Cardiac fibroblast (primary cell): ENCODE data around the gene COBLL1.
A peak's percentile ranks its signal among the peaks of the same experiment; 100 is the strongest.

ENCODE experiments used
- DNase-seq, 2 donors: peaks; one replicate each; pipeline versions ENCODE4 v3.0.0 to v3.0.0-alpha.2; 2010; ENCODE audit warnings: low read depth in 2 of 2
- H3K4me3 ChIP-seq, 2 donors: replicated peaks in 1 of 2; 1 replicate in 1 of 2; 2 replicates in 1 of 2; pipeline ENCODE4 v1.5.1; 2011; ENCODE audit warnings: low read depth in 2 of 2, low read length in 2 of 2, mild to moderate bottlenecking in 2 of 2, moderate library complexity in 1 of 2
- TF ChIP-seq, protein P1 (sequence below): IDR thresholded peaks from one replicate; pipeline ENCODE4 v1.5.1; 2011; ENCODE audit warnings: low read depth, mild to moderate bottlenecking, low read length, inconsistent platforms

Gene COBLL1

DNA sequence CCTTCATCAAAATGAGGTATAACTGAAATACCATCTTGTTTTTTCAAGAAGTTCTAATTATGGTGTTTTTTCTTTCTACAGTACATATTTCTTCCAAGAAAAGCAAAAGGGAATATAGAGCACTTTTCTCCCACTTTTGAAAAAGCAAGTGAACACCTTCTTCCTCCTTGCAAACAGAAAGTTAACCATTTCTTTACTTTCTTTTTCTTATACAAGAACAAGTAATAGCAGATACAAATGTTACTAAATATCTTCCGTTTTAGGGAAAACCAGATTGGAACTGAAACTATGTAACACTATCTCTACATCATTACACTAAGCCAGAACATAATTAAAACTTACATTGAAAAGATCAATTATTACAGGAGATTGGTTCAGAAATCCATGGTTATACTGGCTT is 44.0 kb downstream of the COBLL1 start:
- DNase-seq = no peak
- TF ChIP-seq, protein P1, sequence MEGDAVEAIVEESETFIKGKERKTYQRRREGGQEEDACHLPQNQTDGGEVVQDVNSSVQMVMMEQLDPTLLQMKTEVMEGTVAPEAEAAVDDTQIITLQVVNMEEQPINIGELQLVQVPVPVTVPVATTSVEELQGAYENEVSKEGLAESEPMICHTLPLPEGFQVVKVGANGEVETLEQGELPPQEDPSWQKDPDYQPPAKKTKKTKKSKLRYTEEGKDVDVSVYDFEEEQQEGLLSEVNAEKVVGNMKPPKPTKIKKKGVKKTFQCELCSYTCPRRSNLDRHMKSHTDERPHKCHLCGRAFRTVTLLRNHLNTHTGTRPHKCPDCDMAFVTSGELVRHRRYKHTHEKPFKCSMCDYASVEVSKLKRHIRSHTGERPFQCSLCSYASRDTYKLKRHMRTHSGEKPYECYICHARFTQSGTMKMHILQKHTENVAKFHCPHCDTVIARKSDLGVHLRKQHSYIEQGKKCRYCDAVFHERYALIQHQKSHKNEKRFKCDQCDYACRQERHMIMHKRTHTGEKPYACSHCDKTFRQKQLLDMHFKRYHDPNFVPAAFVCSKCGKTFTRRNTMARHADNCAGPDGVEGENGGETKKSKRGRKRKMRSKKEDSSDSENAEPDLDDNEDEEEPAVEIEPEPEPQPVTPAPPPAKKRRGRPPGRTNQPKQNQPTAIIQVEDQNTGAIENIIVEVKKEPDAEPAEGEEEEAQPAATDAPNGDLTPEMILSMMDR = no peak
- no peak overlapping the region for H3K4me3 ChIP-seq

DNA sequence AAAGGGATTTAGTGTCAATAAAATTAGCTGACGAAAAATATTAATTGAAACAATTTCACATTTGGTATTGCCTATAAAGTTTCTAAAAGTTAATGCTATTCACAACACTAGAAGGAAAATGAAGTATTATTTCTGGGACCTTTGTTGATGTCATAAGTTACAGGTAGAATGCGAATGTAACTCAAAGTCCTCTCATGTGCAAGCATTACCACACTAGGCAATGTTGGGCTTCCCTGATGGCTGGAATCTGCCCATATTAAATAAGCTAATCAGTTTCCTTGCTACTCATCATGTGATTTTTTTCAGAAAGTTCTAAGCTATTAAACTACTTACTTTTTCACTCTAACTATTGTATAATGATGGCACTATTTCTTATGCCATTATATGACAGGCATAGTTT is 44.6 kb downstream of the COBLL1 start:
- DNase-seq = no peak
- TF ChIP-seq, protein P1 = no peak
- no peak overlapping the region for H3K4me3 ChIP-seq

DNA sequence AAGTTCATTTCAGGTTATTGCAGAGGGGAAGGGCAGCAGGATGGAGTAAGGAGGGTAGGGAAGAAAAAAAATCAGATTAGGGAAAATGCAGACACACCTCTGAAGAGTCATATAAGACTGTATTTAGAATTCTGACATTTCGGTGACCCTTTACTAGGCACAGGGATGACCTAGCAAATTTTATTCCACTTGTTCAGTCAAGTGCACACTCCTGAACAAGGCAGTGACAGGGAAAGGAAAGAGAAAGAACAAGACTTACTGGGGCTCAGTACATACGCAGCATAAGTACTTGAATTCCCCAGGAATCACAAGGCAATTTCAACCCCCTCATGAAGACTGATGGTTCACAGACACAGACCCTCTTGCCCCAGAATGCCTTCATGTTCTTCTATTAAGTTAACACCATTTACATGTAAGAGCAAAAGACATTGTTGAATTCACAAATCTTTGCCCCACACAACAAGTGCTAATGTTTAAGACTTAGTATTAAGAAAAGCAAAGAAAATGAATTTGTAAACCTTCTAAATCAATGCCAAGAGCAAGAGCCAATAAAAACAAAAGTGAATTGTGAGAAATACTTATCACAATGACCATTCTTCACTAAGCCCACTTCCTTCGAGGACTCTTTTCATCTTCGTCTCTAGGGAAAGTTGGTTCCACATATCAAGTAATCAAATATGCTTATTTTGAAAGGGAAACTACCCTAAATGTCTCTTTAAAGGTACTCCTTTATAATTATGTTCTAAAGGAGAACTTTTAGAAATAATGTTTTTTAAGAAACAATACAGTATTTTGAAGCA is 47.0 kb downstream of the COBLL1 start:
- no peak overlapping the region for H3K4me3 ChIP-seq
- peak in 1 of 2 donors; percentile 45 for DNase-seq
- TF ChIP-seq, protein P1 = no peak

DNA sequence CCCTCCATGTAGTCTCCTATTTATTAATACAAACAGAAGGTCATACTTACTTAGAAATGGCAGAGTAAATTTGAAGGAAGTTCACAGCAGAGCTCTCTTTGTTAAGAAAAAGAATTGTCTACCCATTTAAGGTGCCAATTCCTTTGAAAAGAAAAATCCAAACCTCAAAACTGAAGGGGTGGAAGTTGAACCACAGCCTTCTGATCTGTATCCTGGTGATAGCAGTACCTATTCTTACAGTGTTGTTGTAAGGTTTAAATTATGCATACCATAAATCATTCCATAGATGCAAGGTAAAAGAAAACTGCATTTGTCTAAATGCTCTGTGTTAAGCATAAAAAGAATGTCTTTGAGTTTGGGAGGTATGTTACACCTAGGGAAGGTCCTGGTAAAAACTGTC is 47.6 kb downstream of the COBLL1 start:
- DNase-seq = no peak
- TF ChIP-seq, protein P1 = no peak
- no peak overlapping the region for H3K4me3 ChIP-seq

DNA sequence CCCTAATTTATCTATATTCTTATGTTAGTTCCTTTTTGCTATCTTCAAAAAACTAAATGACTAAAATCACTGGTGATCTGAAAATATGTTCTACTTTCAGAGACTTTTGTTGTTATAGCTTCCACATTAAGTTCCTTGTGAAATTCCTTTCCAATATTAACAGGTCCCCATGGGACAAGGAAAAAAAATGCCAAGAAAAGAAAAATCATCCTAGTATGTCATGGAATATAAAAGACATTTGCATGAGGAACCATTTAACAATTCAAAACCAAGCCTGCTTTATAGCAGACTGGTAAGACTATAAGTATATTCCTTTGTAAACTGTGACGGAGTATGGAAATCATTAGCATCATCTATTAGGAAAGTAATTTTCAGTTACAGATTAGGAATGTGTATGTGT is 48.1 kb downstream of the COBLL1 start:
- no peak overlapping the region for H3K4me3 ChIP-seq
- TF ChIP-seq, protein P1 = no peak
- DNase-seq = no peak

DNA sequence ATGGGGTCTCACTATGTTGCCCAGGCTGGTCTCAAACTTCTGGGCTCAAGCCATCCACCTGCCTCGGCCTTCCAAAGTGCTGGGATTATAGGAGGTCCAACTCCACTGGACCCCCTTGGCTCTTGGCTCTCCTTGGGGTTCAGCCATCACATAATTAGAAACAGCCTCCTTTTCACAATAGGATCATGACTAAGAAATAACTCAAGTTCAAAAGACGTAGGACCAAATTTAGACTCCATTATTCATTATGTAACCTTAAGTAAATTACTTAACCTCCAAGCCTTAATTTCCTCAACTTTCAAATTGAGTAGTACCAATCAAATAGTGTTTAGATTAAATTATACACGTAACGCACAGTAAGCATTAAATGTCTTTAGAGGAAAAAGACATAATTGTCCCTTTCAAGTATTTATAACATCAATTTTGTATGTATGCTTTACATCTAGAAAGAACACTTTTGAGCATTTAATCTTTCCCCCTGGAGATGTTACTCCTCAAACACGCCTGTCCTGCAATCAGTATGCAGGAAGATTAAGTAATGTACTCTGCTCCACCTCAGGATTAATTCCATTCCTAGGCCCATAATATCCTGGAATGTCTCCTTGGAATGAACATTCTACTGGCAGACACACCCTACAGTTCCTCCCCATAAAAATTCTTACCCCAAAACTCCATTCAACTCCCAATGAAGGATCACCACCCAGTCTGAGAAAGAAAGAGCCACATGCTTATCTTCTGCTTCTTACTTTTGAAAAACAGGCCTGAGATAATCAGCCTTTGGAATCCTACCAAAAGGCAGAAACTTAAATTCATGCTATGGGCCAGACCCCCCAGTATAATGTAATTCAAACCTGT is 49.1 kb downstream of the COBLL1 start:
- TF ChIP-seq, protein P1 = no peak
- DNase-seq = peak in 1 of 2 donors; percentile 7
- H3K4me3 ChIP-seq = no peak overlapping the region
